ENCODE data around the gene SCGB1A1. TPM values are rescaled to one million over a fixed set of nuclear protein-coding genes. Genes with fewer than 3 reads are reported as not detected.
A peak's percentile ranks its signal among the peaks of the same experiment; 100 is the strongest.

Gene SCGB1A1
- total RNA-seq, 1 donor from 2014 or later = not detected

DNA sequence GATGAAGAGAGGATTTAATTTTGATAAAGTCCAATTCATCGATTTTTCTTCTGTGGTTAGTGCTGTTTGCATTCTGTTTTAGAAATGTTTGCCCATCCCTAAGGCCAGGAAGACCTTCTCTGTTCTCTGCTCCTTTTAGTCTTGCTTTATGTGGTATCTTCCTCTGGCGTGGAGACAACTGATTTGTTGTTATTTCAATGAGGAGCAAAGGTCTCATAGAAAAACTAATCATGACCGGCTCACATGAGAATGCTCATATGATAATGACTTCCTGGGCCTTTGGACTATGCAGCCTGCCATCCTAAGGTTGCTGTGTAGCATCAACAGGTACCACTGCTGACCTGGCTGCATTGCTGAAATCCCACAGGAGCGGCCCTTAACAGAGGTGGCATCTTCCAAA is 19.8 kb downstream of the SCGB1A1 start:
- Histone ChIP-seq H3K27ac (no peak overlapping the region), H3K9me3 (no peaks in the 10 kb centered on the region), H3K4me1 (peaks cover 44% of the 10 kb centered on the region), H3K36me3 (no peaks in the 10 kb centered on the region), H3K27me3 (no peaks in the 10 kb centered on the region), H3K4me3 (no peak overlapping the region)
- intact Hi-C loops (cut with DNase I) = no loop called here
- no peak for TF ChIP-seq POLR2A (IDR thresholded peaks at IDR 0.05)
- TF ChIP-seq, protein P1, sequence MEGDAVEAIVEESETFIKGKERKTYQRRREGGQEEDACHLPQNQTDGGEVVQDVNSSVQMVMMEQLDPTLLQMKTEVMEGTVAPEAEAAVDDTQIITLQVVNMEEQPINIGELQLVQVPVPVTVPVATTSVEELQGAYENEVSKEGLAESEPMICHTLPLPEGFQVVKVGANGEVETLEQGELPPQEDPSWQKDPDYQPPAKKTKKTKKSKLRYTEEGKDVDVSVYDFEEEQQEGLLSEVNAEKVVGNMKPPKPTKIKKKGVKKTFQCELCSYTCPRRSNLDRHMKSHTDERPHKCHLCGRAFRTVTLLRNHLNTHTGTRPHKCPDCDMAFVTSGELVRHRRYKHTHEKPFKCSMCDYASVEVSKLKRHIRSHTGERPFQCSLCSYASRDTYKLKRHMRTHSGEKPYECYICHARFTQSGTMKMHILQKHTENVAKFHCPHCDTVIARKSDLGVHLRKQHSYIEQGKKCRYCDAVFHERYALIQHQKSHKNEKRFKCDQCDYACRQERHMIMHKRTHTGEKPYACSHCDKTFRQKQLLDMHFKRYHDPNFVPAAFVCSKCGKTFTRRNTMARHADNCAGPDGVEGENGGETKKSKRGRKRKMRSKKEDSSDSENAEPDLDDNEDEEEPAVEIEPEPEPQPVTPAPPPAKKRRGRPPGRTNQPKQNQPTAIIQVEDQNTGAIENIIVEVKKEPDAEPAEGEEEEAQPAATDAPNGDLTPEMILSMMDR (IDR thresholded peaks at IDR 0.05) = no peak
- TF ChIP-seq POLR2AphosphoS5 (IDR thresholded peaks at IDR 0.05; ENCODE audit: insufficient read depth in 1 of 2, low read depth in 1 of 2) = no peak
- DNase-seq (ENCODE audit: extremely low spot score in 2 of 2) = no peak

DNA sequence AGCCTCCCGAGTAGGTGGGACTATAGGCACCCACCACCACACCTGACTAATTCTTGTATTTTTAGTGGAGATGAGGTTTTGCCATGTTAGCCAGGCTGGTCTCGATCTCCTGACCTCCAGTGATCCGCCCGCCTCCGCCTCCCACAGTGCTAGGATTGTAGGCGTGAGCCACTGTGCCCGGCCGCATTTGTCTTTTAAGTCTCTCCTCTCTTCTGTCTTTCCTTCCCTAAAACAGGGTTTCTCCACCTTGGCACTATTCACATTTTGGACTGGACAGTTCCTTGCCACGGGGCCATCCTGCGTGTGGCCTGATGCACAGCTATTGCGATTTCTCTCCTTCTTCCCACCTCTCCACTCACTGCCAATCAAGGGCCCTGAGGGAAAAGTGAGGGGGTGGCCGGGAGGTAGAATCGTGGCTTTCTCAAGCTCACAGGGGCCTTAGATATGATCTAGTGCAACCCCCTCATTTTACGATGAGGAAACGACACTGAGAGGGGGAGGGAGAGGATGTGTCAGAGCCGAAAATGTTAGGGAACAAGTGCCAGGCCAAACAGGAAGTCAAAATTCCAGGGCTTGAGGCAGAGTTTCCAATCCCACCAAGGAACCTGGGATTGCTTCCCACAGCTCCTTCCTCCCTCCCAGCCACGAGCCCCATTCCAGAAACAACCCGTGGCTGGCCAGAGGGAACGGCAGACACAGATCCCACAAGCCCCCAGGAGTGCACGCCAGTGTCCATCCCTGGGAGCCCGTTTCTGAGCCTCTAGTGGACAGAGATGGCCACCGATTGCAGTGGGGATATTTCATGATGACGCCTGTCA is 21.2 kb downstream of the SCGB1A1 start:
- TF ChIP-seq, protein P1 (IDR thresholded peaks at IDR 0.05) = no peak
- TF ChIP-seq POLR2A (IDR thresholded peaks at IDR 0.05) (no peak), POLR2AphosphoS5 (IDR thresholded peaks at IDR 0.05; ENCODE audit: insufficient read depth in 1 of 2, low read depth in 1 of 2) (peak; percentile 13 to 54)
- intact Hi-C loops (cut with DNase I) = no loop called here
- H3K27me3 ChIP-seq = no peaks in the 10 kb centered on the region
- H3K4me1 ChIP-seq = peaks cover 49% of the 10 kb centered on the region
- H3K27ac ChIP-seq = peak overlapping the region; percentile 77
- DNase-seq (ENCODE audit: extremely low spot score in 2 of 2) = no peak
- no peak overlapping the region for H3K4me3 ChIP-seq
- no peaks in the 10 kb centered on the region for H3K9me3 ChIP-seq
- H3K36me3 ChIP-seq = no peaks in the 10 kb centered on the region

DNA sequence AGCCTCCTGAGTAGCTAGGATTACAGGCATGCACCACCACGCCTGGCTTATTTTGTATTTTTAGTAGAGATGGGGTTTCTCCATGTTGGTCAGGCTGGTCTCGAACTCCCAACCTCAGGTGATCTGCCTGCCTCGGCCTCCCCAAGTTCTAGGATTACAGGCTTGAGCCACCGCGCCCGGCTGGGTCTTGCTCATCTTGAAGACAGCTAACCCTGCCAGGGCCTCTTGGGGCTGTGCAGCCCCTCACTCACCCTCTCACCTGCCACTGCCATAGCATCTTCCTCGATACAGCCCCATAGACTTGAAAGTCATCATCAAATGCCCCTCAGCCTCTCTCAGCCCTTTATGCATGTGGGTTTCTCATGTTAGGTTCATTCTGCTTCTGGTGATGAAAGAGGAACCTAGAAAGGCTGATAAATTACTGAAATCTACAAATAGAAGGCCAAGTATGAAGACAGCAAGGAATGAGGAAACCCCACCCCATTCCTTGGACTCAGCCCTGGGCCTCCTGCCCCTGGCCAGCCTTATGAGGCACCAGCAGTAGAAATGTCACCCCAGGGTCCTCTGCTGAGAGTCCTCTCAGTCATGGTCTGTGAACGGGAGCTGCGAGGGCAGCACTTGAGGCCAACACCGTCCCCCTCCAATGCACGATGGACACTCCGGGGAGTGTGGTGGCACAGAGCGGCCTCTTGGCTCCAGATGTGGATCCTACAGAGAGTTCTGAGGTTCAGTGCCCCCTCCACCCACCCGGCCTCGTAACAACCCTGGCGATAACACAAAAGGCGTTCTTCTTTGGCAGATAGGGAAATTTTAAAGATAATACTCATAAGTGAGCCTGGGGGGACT is 24.8 kb downstream of the SCGB1A1 start:
- Histone ChIP-seq H3K27ac (peak overlapping the region; percentile 93), H3K9me3 (no peaks in the 10 kb centered on the region), H3K27me3 (no peaks in the 10 kb centered on the region), H3K36me3 (no peaks in the 10 kb centered on the region), H3K4me3 (peak overlapping the region; percentile 35 to 42), H3K4me1 (peaks cover 53% of the 10 kb centered on the region)
- TF ChIP-seq POLR2AphosphoS5 (IDR thresholded peaks at IDR 0.05; ENCODE audit: insufficient read depth in 1 of 2, low read depth in 1 of 2) (no peak), POLR2A (IDR thresholded peaks at IDR 0.05) (peak in 1 of 2 donors; percentile 4)
- TF ChIP-seq, protein P1 (IDR thresholded peaks at IDR 0.05) = no peak
- DNase-seq (ENCODE audit: extremely low spot score in 2 of 2) = no peak
- intact Hi-C loops (cut with DNase I) = no loop called here

DNA sequence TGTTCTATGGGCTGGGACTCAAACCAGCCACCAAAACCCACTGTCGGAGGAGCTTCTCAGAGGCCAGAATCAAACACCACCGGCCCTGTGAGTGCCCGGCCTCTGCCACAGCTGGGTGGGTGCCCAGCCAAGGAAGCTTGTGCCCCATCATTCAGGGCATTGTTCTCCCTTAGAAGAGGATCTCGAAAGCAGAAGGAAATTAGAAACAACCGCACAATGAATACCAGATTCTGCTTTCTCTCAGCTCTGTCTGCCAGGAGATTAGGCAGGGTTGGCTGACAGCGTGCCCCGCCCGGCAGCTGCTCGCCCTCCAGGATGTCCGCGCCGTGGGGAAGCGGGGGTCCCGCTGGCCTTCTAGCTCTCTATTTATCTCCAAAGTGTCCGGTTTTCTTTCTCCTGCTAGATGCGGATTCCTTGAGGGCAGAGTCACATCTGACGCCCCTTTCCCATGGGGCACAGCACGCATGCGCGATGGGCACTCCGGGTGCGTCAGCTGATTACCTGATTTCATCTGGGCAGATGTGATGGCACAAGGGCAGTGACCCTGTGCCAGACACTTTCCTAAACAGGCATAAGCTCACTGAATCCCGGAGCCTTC is 25.5 kb downstream of the SCGB1A1 start:
- TF ChIP-seq, protein P1 (IDR thresholded peaks at IDR 0.05) = no peak
- TF ChIP-seq POLR2AphosphoS5 (IDR thresholded peaks at IDR 0.05; ENCODE audit: insufficient read depth in 1 of 2, low read depth in 1 of 2) = peak in 1 of 2 donors; percentile 82
- peak in 1 of 2 donors; percentile 23 for TF ChIP-seq POLR2A (IDR thresholded peaks at IDR 0.05)
- no peaks in the 10 kb centered on the region for H3K9me3 ChIP-seq

More for the DNA sequence above, 25.5 kb downstream of the SCGB1A1 start:
- Histone ChIP-seq H3K27me3 (no peaks in the 10 kb centered on the region), H3K36me3 (no peaks in the 10 kb centered on the region), H3K4me1 (peaks cover 53% of the 10 kb centered on the region), H3K27ac (peak overlapping the region; percentile 93), H3K4me3 (peak overlapping the region; percentile 35 to 42)
- intact Hi-C loops (cut with DNase I) = no loop called here
- DNase-seq (ENCODE audit: extremely low spot score in 2 of 2) = no peak

Measured in vagina (tissue), 2 donors.